GM12878 (cell line): ENCODE measurements around the gene ARID1A. TPM values are rescaled to one million over a fixed set of nuclear protein-coding genes. Genes with fewer than 3 reads are reported as not detected.

Experiments
- ATAC-seq: fragments of 200-7000 bp; cut with Tn5 transposase; 3 replicates; pipeline ENCODE4 v1.9.1; 2020; ENCODE audit warnings: mild to moderate bottlenecking, moderate library complexity
- BruUV-seq: library from RNA; stranded (reverse); fragments of 400-500 nt; replicated peaks from 2 replicates; lab custom pipeline; 2021; lab: Mats Ljungman, UMichigan
- CTCF ChIA-PET: fragments of 300-600 bp; sonication (Branson Sonifier 250); formaldehyde crosslinking; extraction: SDS; loops from one replicate; lab custom pipeline; 2021; ENCODE audit warnings: inconsistent platforms; lab: Yijun Ruan, JAX
- POLR2A ChIA-PET: fragments of 350-600 bp; formaldehyde crosslinking; extraction: SDS; loops from one replicate; lab custom pipeline; 2021; ENCODE audit warnings: inconsistent platforms; lab: Charles Lee
- RAD21 ChIA-PET: fragments of 300-600 bp; sonication (Branson Sonifier 250); formaldehyde crosslinking; loops from one replicate; lab custom pipeline; 2023; ENCODE audit warnings: antibody characterized with exemption; ENCODE audit not compliant: unreplicated experiment; lab: Charles Lee
- SMC1A ChIA-PET: fragments of 300-600 bp; sonication (Branson Sonifier 250); formaldehyde crosslinking; loops from one replicate; lab custom pipeline; 2023; ENCODE audit not compliant: unreplicated experiment, uncharacterized antibody; lab: Charles Lee
- DNase-seq: peaks from one replicate; pipeline ENCODE4 v3.0.0-alpha.2; 2011; ENCODE audit warnings: low read depth, low spot score
- FAIRE-seq: peaks from 3 replicates; lab custom pipeline; 2011; peaks lifted over from hg19 to GRCh38; lab: Jason Lieb, UNC
- H2AFZ ChIP-seq: 2 replicates; pipeline ENCODE4 v1.6.0; 2011; ENCODE audit warnings: low read depth, low read length, control low read depth; ENCODE audit not compliant: control insufficient read depth
- H3K27ac ChIP-seq: 2 replicates; pipeline ENCODE4 v1.5.1; 2011; ENCODE audit warnings: control low read depth; ENCODE audit not compliant: control insufficient read depth, insufficient read depth
- H3K27me3 ChIP-seq, 2 experiments: replicated peaks in 1 of 2; 2 replicates each; pipeline versions ENCODE4 v1.6.0 to v1.6.1; 2011; ENCODE audit warnings: low read length in 1 of 2; ENCODE audit not compliant: control insufficient read depth in 2 of 2, insufficient read depth in 2 of 2
- H3K36me3 ChIP-seq, 2 experiments: 2 replicates each; pipeline ENCODE4 v1.5.1; 2011; ENCODE audit warnings: low read length in 1 of 2; ENCODE audit not compliant: control insufficient read depth in 2 of 2, insufficient read depth in 2 of 2
- H3K4me1 ChIP-seq: 2 replicates; pipeline ENCODE4 v1.6.1; 2011; ENCODE audit warnings: mild to moderate bottlenecking, low read length, moderate library complexity, mixed read lengths; ENCODE audit not compliant: control insufficient read depth, insufficient read depth
- H3K4me2 ChIP-seq: 2 replicates; pipeline ENCODE4 v1.6.0; 2011; ENCODE audit warnings: control low read depth; ENCODE audit not compliant: control insufficient read depth, insufficient read depth
- H3K4me3 ChIP-seq: fragments of 200-600 bp; sonication (generic); 2 replicates; pipeline ENCODE4 v1.5.1; 2016
- H3K79me2 ChIP-seq: 2 replicates; pipeline ENCODE4 v1.6.0; 2011; ENCODE audit warnings: low read length; ENCODE audit not compliant: control insufficient read depth, insufficient read depth
- H3K9ac ChIP-seq: 2 replicates; pipeline ENCODE4 v1.8.0; 2011; ENCODE audit warnings: low read length, control low read depth, mixed read lengths; ENCODE audit not compliant: control insufficient read depth, insufficient read depth
- H3K9me3 ChIP-seq: replicated peaks from 3 replicates; pipeline ENCODE4 v1.5.1; 2011; ENCODE audit warnings: mild to moderate bottlenecking, low read length; ENCODE audit not compliant: control insufficient read depth, insufficient read depth
- H4K20me1 ChIP-seq: 2 replicates; pipeline ENCODE4 v1.6.0; 2011; ENCODE audit not compliant: control insufficient read depth, insufficient read depth
- ATF7 ChIP-seq: fragments of 450-650 bp; IDR thresholded peaks from 2 replicates; pipeline ENCODE4 v1.6.1; 2016; ENCODE audit warnings: low read depth, mild to moderate bottlenecking
- CHD4 ChIP-seq: fragments of 200-600 bp; sonication (generic); IDR thresholded peaks from 2 replicates; pipeline ENCODE4 v1.6.1; 2016; ENCODE audit warnings: mild to moderate bottlenecking
- HDAC6 ChIP-seq: fragments of 200-600 bp; sonication (generic); IDR thresholded peaks from one replicate; pipeline ENCODE4 v1.8.0; 2017; ENCODE audit warnings: antibody characterized with exemption; ENCODE audit not compliant: unreplicated experiment
- NFYB ChIP-seq: IDR thresholded peaks from 2 replicates; pipeline ENCODE4 v1.6.1; 2011; ENCODE audit warnings: low read depth, mild to moderate bottlenecking, low read length, improper control_type of control experiment, moderate library complexity; ENCODE audit not compliant: insufficient read depth
- RAD51 ChIP-seq: fragments of 450-650 bp; IDR thresholded peaks from 2 replicates; pipeline ENCODE4 v1.6.1; 2016; ENCODE audit warnings: moderate library complexity, mild to moderate bottlenecking, inconsistent platforms
- SPI1 ChIP-seq: IDR thresholded peaks from 2 replicates; pipeline ENCODE4 v1.6.1; 2011; ENCODE audit warnings: low read depth, mild to moderate bottlenecking, low read length, moderate library complexity, borderline replicate concordance; ENCODE audit not compliant: insufficient read depth
- SRF ChIP-seq, 2 experiments: IDR thresholded peaks; 2 replicates each; pipeline ENCODE4 v1.6.1; 2011; ENCODE audit warnings: low read depth in 2 of 2, low read length in 2 of 2, mild to moderate bottlenecking in 1 of 2, moderate library complexity in 1 of 2
- TAF1 ChIP-seq: IDR thresholded peaks from 2 replicates; pipeline ENCODE4 v1.6.1; 2011; ENCODE audit warnings: mild to moderate bottlenecking, low read depth, low read length, borderline replicate concordance
- TARDBP ChIP-seq: IDR thresholded peaks from 2 replicates; pipeline ENCODE4 v1.6.1; 2016; ENCODE audit warnings: borderline replicate concordance
- TCF12 ChIP-seq: IDR thresholded peaks from 2 replicates; pipeline ENCODE4 v1.6.1; 2011; ENCODE audit warnings: low read depth, mild to moderate bottlenecking, low read length
- ZBED1 ChIP-seq: IDR thresholded peaks from 2 replicates; pipeline ENCODE4 v1.6.1; 2016; ENCODE audit warnings: borderline replicate concordance
- ZNF384 ChIP-seq: IDR thresholded peaks from 2 replicates; pipeline ENCODE4 v1.6.1; 2012; ENCODE audit warnings: low read depth, mild to moderate bottlenecking, low read length, improper control_type of control experiment, borderline replicate concordance
- WGBS: methylation state at CpG from one replicate; pipeline ENCODE4 v1.1.6; 2016; ENCODE audit warnings: low lambda C conversion rate; ENCODE audit not compliant: insufficient replicate concordance, insufficient coverage; ENCODE audit errors: missing lambda C conversion rate; 5-methylcytosine and 5-hydroxymethylcytosine counted together
- in situ Hi-C: fragments of 300-500 bp; cut with MboI; formaldehyde crosslinking; loops from 9 replicates; pipeline ENCODE4 v1.14.3; 2018; ENCODE audit warnings: mixed read lengths
- intact Hi-C: fragments of 100-400 bp; cut with micrococcal nuclease; formaldehyde crosslinking; loops from one replicate; pipeline ENCODE4 v1.14.2; 2022; ENCODE audit not compliant: unreplicated experiment
- polyA plus RNA-seq, 11 experiments: library from polyadenylated mRNA; depleted of rRNA in 4 of 11; unstranded in 6 of 11; stranded (reverse) in 5 of 11; fragments of >200 nt; fragmentation: Nextera tagmentation in 4 of 11; fragmentation: Illumina TruSeq in 1 of 11; extraction: Ambion mirVana in 4 of 11; extraction: Trizol in 1 of 11; gene quantifications; 1 replicate in 1 of 11; 2 replicates in 10 of 11; pipeline versions ENCODE4 v1.2.1 to v1.2.3, GENCODE V29; 2011 to 2016; ENCODE audit warnings: inconsistent platforms in 2 of 11, missing spikeins in 2 of 11, low read depth in 1 of 11
- total RNA-seq, 4 experiments: library from RNA; depleted of rRNA in 3 of 4; stranded (reverse); fragments of >200 nt in 3 of 4; fragmentation: Illumina TruSeq in 1 of 4; extraction: Trizol in 1 of 4; gene quantifications; 2 replicates each; pipeline versions ENCODE4 v1.2.1 to v1.2.3, GENCODE V29; 2013 to 2021
- TF ChIP-seq, protein P1 (sequence below): fragments of 450-650 bp; IDR thresholded peaks from 2 replicates; pipeline ENCODE4 v1.6.1; 2017; ENCODE audit warnings: low read depth, mild to moderate bottlenecking, moderate library complexity
- TF ChIP-seq, protein P2 (sequence below): IDR thresholded peaks from 2 replicates; pipeline ENCODE4 v1.6.1; 2011; ENCODE audit warnings: mild to moderate bottlenecking, low read depth, low read length, moderate library complexity; ENCODE audit not compliant: insufficient replicate concordance

The ARID1A gene
- total and polyA plus RNA-seq, 10 of the 15 experiments (the other 5 are each of a cell fraction or from before 2014, with no cell fraction given) = 10.0 to 98.0 (median 23.5) TPM

DNA sequence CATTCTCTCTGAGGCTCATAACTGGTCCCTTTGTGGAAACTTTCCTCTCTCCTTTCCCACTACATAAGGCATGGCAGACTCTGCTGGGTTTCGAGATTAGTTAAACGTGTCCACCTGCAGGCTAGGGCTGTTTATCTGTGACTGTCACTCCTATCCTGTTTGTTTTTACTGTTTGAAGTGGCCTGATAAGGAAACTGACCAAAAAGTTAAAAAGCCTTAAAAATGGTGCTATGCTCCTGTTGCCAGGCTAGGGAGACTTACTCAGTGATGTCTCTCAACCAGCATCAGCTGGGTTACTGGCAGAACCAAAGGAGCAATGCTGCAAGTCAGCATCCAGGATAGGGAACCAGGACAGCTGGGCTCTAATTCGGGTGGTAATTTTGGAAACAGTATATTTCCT is 95.8 kb downstream of the ARID1A start:
- Histone ChIP-seq H3K4me1 (peaks cover 27% of the 10 kb centered on the region), H3K36me3 (peaks cover 2% of the 10 kb centered on the region in 2 experiments; a peak in 3 of 4 replicates), H2AFZ (no peak overlapping the region), H3K4me2 (no peak overlapping the region), H3K79me2 (peaks cover 23% of the 10 kb centered on the region), H4K20me1 (no peaks in the 10 kb centered on the region), H3K27me3 (no peaks in the 10 kb centered on the region), H3K9me3 (no peaks in the 10 kb centered on the region), H3K27ac (no peak overlapping the region), H3K9ac (no peak overlapping the region), H3K4me3 (no peak overlapping the region)
- ChIA-PET SMC1A (interaction anchor here (0.6 to 9.3 kb wide), 17 partner anchors 8 to 904 kb away, joined by 3 to 268 read pairs (median 19); no protein-coding TSS in a partner anchor), CTCF (interaction anchor here (1.0 to 7.6 kb wide), 17 partner anchors 9 to 253 kb away, joined by 3 to 450 read pairs (median 21); no protein-coding TSS in a partner anchor), POLR2A (interaction anchor here (1.5 to 5.1 kb wide), 6 partner anchors 8 to 188 kb away, joined by 3 to 69 read pairs (median 8); partner anchors contain the start of gene ARID1A), RAD21 (interaction anchor here (1.1 to 5.7 kb wide), 12 partner anchors 9 to 291 kb away, joined by 3 to 262 read pairs (median 12); partner anchors contain the start of gene GPN2)
- no peak for ATAC-seq
- WGBS = 49% methylated on average over 3 of the region's 3 CpGs
- intact Hi-C loops (loop anchor here (5.0 kb wide), 1 partner anchor 86 kb away; no protein-coding TSS in a partner anchor), in situ Hi-C loops (no loop called here)
- no TSS peak for BruUV-seq
- no peak for FAIRE-seq
- no peak for DNase-seq
- TF ChIP-seq TARDBP (no peak), NFYB (no peak), SPI1 (no peak), CHD4 (no peak), RAD51 (no peak), HDAC6 (no peak), ATF7 (no peak), SRF (IDR thresholded peaks at IDR 0.05; ENCODE audit: low read depth in 2 of 2, low read length in 2 of 2) (no peak), TAF1 (no peak), ZBED1 (no peak), TCF12 (no peak), ZNF384 (no peak)
- TF ChIP-seq, protein P1, sequence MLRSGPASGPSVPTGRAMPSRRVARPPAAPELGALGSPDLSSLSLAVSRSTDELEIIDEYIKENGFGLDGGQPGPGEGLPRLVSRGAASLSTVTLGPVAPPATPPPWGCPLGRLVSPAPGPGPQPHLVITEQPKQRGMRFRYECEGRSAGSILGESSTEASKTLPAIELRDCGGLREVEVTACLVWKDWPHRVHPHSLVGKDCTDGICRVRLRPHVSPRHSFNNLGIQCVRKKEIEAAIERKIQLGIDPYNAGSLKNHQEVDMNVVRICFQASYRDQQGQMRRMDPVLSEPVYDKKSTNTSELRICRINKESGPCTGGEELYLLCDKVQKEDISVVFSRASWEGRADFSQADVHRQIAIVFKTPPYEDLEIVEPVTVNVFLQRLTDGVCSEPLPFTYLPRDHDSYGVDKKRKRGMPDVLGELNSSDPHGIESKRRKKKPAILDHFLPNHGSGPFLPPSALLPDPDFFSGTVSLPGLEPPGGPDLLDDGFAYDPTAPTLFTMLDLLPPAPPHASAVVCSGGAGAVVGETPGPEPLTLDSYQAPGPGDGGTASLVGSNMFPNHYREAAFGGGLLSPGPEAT = no peak
- TF ChIP-seq, protein P2, sequence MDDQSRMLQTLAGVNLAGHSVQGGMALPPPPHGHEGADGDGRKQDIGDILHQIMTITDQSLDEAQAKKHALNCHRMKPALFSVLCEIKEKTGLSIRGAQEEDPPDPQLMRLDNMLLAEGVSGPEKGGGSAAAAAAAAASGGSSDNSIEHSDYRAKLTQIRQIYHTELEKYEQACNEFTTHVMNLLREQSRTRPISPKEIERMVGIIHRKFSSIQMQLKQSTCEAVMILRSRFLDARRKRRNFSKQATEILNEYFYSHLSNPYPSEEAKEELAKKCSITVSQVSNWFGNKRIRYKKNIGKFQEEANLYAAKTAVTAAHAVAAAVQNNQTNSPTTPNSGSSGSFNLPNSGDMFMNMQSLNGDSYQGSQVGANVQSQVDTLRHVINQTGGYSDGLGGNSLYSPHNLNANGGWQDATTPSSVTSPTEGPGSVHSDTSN = no peak
